ENCODE measurements around the gene GUCY1A2. TPM values are rescaled to one million over a fixed set of nuclear protein-coding genes. Genes with fewer than 3 reads are reported as not detected.
A peak's percentile ranks its signal among the peaks of the same experiment; 100 is the strongest.

The GUCY1A2 gene
- total RNA-seq, 1 experiment from 2014 or later, result not detected

DNA sequence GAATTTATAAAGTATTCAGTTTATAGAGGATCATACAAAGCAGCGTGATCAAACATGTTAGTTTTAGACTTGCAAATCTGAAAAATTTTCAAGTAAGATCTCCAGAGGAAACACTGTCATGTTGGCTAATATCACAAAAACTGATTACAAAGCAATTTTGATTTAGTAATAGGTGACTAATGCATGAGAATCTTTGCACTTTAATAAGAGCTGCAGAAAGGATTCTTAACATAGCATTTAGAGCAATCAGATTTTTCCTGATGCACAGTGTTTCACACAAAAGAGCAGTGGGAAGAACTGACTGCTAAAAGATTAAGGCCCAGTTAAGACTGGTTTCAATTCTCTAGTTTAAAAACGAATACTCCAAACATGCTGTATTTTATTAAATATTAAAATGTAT, 321.2 kb downstream of the GUCY1A2 start:
- ChIA-PET CTCF (no interaction called here), POLR2A (ENCODE audit: unreplicated experiment) (no interaction called here)
- DNase-seq (peak; percentile 50), ATAC-seq (peak; percentile 31; the same call in 1 of the 2 replicates)
- Histone ChIP-seq H4K20me1 (ENCODE audit: low read length) (no peaks in the 10 kb centered on the region), H3K9ac (ENCODE audit: low read length) (no peak overlapping the region), H3K27me3 (ENCODE audit: low read length) (no peaks in the 10 kb centered on the region), H3K79me2 (ENCODE audit: low read length) (no peaks in the 10 kb centered on the region), H3K36me3 (ENCODE audit: low read depth, low read length) (no peaks in the 10 kb centered on the region), H2AFZ (ENCODE audit: low read length) (no peak overlapping the region), H3K9me2 (replicated peaks; ENCODE audit: low read length) (no peaks in the 10 kb centered on the region), H3K27ac (ENCODE audit: low read length) (no peak overlapping the region), H3K4me1 (ENCODE audit: insufficient read depth, low read length) (peaks cover 9% of the 10 kb centered on the region), H3K4me2 (ENCODE audit: low read length) (no peak overlapping the region), H3K9me3 (ENCODE audit: low read length) (no peaks in the 10 kb centered on the region), H3K4me3 (ENCODE audit: low read length) (no peak overlapping the region), H3F3A (ENCODE audit: low read length, unreplicated experiment) (no peaks in the 10 kb centered on the region)
- TF ChIP-seq EZH2 (IDR thresholded peaks at IDR 0.05; ENCODE audit: low read length, unreplicated experiment) (no peak), EZH2phosphoT487 (IDR thresholded peaks at IDR 0.05; ENCODE audit: borderline replicate concordance, low read length) (no peak)
- TF ChIP-seq, protein P1, sequence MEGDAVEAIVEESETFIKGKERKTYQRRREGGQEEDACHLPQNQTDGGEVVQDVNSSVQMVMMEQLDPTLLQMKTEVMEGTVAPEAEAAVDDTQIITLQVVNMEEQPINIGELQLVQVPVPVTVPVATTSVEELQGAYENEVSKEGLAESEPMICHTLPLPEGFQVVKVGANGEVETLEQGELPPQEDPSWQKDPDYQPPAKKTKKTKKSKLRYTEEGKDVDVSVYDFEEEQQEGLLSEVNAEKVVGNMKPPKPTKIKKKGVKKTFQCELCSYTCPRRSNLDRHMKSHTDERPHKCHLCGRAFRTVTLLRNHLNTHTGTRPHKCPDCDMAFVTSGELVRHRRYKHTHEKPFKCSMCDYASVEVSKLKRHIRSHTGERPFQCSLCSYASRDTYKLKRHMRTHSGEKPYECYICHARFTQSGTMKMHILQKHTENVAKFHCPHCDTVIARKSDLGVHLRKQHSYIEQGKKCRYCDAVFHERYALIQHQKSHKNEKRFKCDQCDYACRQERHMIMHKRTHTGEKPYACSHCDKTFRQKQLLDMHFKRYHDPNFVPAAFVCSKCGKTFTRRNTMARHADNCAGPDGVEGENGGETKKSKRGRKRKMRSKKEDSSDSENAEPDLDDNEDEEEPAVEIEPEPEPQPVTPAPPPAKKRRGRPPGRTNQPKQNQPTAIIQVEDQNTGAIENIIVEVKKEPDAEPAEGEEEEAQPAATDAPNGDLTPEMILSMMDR (conservative IDR thresholded peaks at IDR 0.05; ENCODE audit: low read depth, low read length), result no peak
- intact Hi-C loops (cut with micrococcal nuclease), result no loop called here
- no TSS peak for BruUV-seq (replicated peaks)

- peaks cover 16% of the 10 kb centered on the region for H3K4me1 ChIP-seq (ENCODE audit: insufficient read depth, low read length)
- no peaks in the 10 kb centered on the region for H4K20me1 ChIP-seq (ENCODE audit: low read length)
- H3K27me3 ChIP-seq (ENCODE audit: low read length), result no peaks in the 10 kb centered on the region
- no peak overlapping the region for H3K27ac ChIP-seq (ENCODE audit: low read length)
- CTCF ChIA-PET, result no interaction called here
- peak; percentile 12 for DNase-seq
- no peaks in the 10 kb centered on the region for H3K79me2 ChIP-seq (ENCODE audit: low read length)
- no peak overlapping the region for H3K4me3 ChIP-seq (ENCODE audit: low read length)
- H3K4me2 ChIP-seq (ENCODE audit: low read length), result no peak overlapping the region
- no peak for TF ChIP-seq EZH2phosphoT487 (IDR thresholded peaks at IDR 0.05; ENCODE audit: borderline replicate concordance, low read length)
- no peak for TF ChIP-seq EZH2 (IDR thresholded peaks at IDR 0.05; ENCODE audit: low read length, unreplicated experiment)
- TF ChIP-seq, protein P1 (conservative IDR thresholded peaks at IDR 0.05; ENCODE audit: low read depth, low read length), result no peak
- BruUV-seq (replicated peaks), result no TSS peak
- H2AFZ ChIP-seq (ENCODE audit: low read length), result no peak overlapping the region
- H3K9me3 ChIP-seq (ENCODE audit: low read length), result no peaks in the 10 kb centered on the region
- POLR2A ChIA-PET (ENCODE audit: unreplicated experiment), result no interaction called here
- intact Hi-C loops (cut with micrococcal nuclease), result no loop called here
- ATAC-seq, result no peak
- no peaks in the 10 kb centered on the region for H3K36me3 ChIP-seq (ENCODE audit: low read depth, low read length)
- no peaks in the 10 kb centered on the region for H3K9me2 ChIP-seq (replicated peaks; ENCODE audit: low read length)
- H3K9ac ChIP-seq (ENCODE audit: low read length), result no peak overlapping the region
- no peaks in the 10 kb centered on the region for H3F3A ChIP-seq (ENCODE audit: low read length, unreplicated experiment)
Observed at GRCh38 chr11:106695506-106695905, 322.8 kb downstream of the GUCY1A2 start.

DNA sequence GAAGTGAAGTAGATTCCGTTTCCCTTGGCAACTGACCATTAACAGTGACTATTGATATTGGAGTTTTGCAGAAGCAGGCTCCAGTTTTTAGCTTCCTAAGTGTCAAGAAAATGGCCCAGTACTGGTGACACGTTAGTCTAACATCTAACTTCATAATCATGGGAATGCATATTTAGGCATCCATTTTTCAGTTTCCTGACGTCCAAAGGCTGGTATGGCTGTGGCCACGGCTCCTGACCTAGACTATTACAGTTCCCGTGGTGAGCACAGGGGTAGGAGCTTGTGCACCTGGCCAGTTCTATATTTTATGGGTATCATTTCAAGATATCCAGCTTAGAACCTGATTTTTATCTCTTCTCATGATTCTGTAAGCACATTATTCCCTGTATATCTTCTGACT, 323.8 kb downstream of the GUCY1A2 start:
- Histone ChIP-seq H4K20me1 (ENCODE audit: low read length) (no peaks in the 10 kb centered on the region), H3K79me2 (ENCODE audit: low read length) (no peaks in the 10 kb centered on the region), H3K4me2 (ENCODE audit: low read length) (no peak overlapping the region), H3K4me1 (ENCODE audit: insufficient read depth, low read length) (peaks cover 16% of the 10 kb centered on the region), H3K4me3 (ENCODE audit: low read length) (no peak overlapping the region), H3K27ac (ENCODE audit: low read length) (no peak overlapping the region), H3F3A (ENCODE audit: low read length, unreplicated experiment) (no peaks in the 10 kb centered on the region), H3K36me3 (ENCODE audit: low read depth, low read length) (no peaks in the 10 kb centered on the region), H2AFZ (ENCODE audit: low read length) (no peak overlapping the region), H3K9ac (ENCODE audit: low read length) (no peak overlapping the region), H3K9me2 (replicated peaks; ENCODE audit: low read length) (no peaks in the 10 kb centered on the region), H3K27me3 (ENCODE audit: low read length) (no peaks in the 10 kb centered on the region), H3K9me3 (ENCODE audit: low read length) (no peaks in the 10 kb centered on the region)
- POLR2A ChIA-PET (ENCODE audit: unreplicated experiment), result no interaction called here
- TF ChIP-seq EZH2 (IDR thresholded peaks at IDR 0.05; ENCODE audit: low read length, unreplicated experiment) (no peak), EZH2phosphoT487 (IDR thresholded peaks at IDR 0.05; ENCODE audit: borderline replicate concordance, low read length) (no peak)
- TF ChIP-seq, protein P1 (conservative IDR thresholded peaks at IDR 0.05; ENCODE audit: low read depth, low read length), result no peak
- no TSS peak for BruUV-seq (replicated peaks)
- intact Hi-C loops (cut with micrococcal nuclease), result no loop called here
- no peak for DNase-seq
- CTCF ChIA-PET, result no interaction called here
- ATAC-seq, result no peak
